Activated CD8-positive, alpha-beta memory T cell treated with anti-CD3 and anti-CD28 coated beads, Interleukin-2, amount 50 U/mL, for 4 hours (primary cell): ENCODE data around the gene PAWR.

Experiments used
- DNase-seq: peaks from one replicate; pipeline ENCODE4 v3.0.0-alpha.2; 2020

PAWR gene, protein sequence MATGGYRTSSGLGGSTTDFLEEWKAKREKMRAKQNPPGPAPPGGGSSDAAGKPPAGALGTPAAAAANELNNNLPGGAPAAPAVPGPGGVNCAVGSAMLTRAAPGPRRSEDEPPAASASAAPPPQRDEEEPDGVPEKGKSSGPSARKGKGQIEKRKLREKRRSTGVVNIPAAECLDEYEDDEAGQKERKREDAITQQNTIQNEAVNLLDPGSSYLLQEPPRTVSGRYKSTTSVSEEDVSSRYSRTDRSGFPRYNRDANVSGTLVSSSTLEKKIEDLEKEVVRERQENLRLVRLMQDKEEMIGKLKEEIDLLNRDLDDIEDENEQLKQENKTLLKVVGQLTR

DNA sequence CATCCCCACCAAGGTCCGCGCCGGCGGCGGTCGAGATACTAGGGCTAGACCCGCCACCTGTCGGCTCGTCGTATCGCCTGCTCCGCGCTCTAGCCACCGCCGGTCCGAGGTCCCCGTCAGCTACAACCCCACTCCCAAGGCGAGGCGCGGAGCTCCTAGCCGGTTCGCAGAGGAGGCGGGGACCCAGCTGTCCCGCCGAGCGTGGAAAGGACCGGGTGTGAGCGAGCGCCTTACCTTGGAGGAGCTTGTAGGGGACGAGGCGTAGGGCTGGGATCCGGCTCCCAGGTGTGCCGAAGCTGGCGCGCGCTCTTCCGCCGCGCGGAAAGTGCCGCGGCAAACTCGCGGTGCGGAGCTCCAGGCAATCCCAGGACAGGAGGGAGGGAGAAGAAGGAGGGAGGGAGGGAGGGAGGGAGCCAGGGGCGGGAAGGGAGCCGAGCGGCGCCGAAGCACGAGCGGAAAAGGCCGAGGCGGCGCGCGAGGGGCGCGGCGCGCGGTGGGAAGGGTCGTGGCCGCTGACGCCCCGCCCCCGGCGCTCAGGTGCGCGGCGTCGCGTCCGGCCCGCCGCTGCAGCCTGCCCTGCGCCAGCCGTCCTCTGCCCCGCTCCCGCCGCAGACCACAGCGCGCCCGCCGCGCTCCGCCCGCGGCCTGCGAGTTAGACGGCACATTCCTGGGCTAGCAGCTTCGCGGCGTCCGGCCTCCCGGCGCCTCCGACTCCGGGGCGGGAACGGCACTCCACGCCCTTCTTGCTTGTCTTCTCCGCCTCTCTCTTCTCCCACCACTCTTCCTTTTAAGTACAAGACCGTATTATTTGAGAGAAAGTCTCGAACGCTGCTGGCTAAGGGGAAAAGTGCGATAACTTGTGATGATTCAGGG, at the start of gene PAWR:
TSS of gene PAWR (minus strand) at position 327 of the 873 bp plus-strand sequence. CDS start 720 bp downstream, outside the sequence.
- DNase-seq = peak; percentile 21

DNA sequence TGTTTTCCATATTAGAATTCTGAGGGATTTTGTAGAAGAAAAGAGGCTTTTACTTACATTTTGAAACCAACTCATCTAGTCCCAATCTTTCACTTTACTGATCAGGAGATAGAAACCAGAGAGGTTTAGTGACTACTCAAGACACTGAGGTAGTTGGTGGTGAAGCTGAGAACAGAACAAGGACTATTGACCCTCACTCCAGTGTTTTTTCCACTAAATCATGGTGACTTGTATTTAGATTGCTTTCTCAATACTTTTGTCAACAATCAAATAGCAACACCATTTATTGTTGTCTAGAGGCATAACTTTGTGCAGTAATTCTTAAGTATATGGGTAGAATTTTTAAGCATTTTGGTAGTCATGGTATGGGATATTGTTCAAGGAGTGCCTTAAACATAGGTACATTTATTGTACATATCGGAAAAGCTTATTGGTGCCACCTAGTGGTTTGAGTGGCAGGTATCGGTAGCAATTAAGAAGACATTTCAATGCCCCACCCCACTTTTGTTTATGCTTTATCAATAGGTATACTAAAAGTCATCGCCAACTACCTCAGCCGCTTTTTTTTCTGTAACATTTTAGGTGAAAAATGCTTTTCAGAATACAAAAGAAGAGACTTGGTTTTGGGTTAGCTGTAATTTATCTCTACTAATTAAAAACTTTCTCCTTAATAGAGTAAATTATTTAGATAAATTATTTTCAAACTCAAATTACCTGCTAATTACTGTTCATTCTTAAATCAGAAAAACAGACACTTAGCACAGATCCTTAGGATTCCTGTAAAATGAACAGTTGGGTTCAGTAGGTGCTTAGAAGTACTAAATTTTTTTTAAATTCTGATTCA, 47.3 kb upstream of the PAWR start:
- DNase-seq = no peak

- DNase-seq = no peak
Measured at GRCh38 chr12:79732638-79733037, 41.9 kb upstream of the PAWR start.

- DNase-seq = no peak
Measured at GRCh38 chr12:79725987-79726386, 35.2 kb upstream of the PAWR start.

- no peak for DNase-seq
Measured at GRCh38 chr12:79717006-79717405, 26.2 kb upstream of the PAWR start.

GRCh38 chr12:79715308-79715707, 24.5 kb upstream of the PAWR start:
- no peak for DNase-seq

DNA sequence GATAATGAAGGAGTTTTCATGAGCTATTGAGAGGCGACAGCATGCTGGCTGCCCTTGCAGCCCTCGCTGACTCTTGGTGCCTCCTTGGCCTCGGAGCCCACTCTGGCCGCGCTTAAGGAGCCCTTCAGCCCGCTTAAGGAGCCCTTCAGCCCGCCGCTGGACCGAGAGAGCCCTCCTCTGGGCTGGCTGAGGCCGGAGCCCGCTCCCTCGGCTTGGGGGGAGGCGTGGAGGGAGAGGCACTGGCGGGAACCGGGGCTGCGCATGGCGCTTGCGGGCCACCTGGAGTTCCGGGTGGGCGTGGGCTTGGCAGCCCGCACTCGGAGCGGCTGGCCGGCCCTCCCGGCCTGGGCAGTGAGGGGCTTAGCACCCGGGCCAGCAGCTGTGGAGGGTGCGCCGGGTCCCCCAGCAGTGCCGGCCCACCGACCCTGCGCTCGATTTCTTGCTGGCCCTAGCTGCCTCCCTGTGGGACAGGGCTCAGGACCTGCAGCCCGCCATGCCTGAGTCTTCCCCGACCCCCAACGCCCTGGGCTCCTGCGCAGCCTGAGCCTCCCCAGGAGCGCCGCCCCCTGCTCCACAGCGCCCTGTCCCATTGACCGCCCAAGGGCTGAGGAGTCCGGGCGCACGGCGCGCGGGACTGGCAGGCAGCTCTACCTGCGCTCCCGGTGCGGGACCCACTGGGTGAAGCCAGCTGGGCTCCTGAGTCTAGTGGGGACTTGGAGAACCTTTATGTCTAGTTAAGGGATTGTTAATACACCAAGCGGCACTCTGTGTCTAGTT, 20.1 kb upstream of the PAWR start:
- DNase-seq = no peak

GRCh38 chr12:79707830-79708229, 17.1 kb upstream of the PAWR start:
- DNase-seq = no peak

GRCh38 chr12:79706676-79707075, 15.9 kb upstream of the PAWR start:
- DNase-seq = no peak

DNA sequence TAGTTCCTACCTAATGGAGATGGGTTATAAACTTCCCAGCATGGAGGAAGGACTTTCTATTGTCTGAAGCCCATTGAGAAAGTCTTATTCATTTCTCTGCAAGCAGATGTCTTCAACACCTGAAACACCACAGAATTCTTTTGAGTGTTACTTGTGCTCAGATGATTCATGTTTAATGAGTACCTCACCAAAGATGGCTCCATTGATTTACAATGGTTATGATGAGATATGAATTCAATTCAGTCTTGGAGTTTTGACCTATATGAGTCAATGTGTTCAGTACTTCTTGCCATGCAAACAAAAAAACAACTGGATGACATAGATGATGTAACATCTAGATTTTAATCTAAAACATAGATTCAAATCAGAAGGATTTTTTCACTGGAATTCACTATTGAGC, 15.4 kb upstream of the PAWR start:
- DNase-seq = no peak

- DNase-seq = no peak
Measured at GRCh38 chr12:79698966-79699365, 8.2 kb upstream of the PAWR start.

DNA sequence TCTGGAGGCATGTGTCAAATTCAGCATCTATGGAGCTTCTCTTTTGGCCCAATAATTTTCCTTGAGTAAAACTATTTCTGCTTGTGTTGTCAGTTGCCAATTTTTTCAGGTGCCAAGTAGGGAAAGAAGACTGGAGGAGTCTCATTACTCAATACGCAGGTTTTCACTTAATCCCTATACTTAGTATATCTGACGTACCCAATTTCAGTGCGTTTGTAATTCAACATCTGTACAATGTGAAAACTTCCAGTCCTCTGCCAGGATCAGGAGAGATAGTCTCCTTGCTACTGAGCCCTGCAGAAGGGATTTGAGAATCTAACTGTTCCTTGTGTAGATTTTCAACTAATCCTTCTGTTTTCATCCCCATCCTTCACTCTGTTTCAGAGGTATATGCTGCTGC, 5.7 kb upstream of the PAWR start:
- DNase-seq = no peak

GRCh38 chr12:79692860-79693577, 2.3 kb upstream of the PAWR start:
- DNase-seq = no peak

GRCh38 chr12:79691511-79692248, 916 bp upstream of the PAWR start:
- no peak for DNase-seq

DNA sequence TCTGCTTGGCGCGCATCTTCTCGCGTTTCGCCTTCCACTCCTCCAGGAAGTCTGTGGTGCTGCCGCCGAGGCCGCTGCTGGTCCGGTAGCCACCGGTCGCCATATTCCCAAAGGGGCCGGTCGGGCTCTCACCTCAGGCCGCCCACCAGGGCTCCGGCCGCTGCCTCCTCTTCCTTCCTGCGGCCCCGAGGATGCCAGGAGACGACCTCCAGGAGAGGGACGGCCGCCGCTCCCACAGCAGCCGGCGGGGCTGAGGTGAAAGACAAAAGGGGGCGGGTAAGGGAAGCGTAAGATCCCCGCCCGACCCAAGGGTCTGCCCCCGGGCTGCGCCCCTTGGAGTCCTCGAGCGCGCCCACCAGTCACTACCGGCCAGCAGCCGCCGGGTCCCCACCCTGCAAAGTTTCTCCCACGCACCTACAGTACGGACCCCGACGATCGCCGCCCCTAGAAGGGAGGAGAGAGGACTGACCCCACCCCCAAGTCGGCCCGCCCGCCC, 574 bp downstream of the PAWR start:
- no peak for DNase-seq

DNA sequence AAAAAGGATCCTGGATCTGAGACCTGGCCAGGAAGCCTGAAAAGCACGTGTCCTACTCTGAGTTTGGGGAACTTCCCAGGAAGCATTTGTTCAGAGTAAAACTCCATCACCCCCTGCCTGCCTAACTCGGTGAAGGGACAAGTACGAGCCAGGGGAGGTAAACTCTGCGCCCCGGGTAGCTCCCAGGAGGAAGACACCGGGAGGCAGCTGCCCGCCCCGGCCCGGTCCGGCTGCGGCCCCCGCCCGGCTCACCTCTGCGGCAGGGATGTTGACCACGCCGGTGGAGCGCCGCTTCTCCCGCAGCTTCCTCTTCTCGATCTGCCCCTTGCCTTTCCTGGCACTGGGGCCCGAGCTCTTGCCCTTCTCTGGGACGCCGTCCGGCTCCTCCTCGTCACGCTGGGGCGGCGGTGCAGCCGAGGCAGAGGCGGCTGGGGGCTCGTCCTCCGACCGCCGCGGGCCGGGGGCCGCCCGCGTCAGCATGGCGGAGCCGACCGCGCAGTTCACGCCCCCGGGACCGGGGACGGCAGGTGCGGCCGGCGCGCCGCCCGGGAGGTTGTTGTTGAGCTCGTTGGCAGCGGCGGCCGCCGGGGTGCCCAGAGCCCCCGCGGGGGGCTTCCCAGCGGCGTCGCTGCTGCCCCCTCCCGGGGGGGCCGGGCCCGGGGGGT, 1.2 kb downstream of the PAWR start:
- DNase-seq = peak; percentile 16

- DNase-seq = no peak
Measured at GRCh38 chr12:79689061-79689476, 1.7 kb downstream of the PAWR start.

DNA sequence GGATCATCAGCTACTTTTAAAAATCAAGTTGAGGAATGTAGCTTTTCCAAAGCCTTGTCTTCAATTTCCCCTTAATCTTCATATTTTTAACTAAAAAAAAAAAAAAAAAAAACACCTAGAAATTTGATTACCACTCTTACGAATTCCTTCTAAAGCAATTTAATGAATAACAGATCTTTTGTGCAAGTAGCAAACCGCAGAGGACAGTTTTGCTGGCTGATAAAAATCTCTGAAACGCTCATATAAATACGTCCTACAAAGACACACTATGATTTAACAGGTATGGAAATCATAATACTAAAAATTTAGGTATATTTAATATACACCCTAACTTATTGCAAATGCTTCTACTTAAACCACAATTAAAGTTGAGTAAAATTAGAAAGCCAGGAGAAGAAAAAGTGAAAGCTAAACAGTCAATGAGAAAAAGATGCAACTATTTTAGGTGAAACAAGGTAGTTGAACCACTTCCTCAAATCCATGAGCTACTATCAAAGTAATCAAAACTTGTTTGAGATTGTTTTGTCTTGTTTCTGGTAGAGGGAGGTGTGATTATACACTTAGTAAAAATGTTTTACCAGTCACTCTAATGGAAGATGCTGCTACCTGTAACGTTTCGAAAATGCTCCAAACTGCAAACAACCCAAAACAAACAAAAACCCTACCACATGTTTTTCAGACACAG, 2.2 kb downstream of the PAWR start:
- DNase-seq = no peak

- DNase-seq = no peak
Measured at GRCh38 chr12:79687711-79688260, 3.0 kb downstream of the PAWR start.
